GM19023 (cell line): Measurements from ENCODE around the gene NOS2.
"Not testable (repeated sequence)": the region's sequence is repeated elsewhere in the genome, so short reads cannot be mapped to it uniquely, and the experiment has no call there.

Experiments used
- ATAC-seq: cut with Tn5 transposase; IDR thresholded peaks from one replicate; pipeline ENCODE4 v1.9.1; 2021; ENCODE audit warnings: mild to moderate bottlenecking, moderate library complexity; ENCODE audit not compliant: unreplicated experiment

The NOS2 gene

GRCh38 chr17:27792095-27792494 is 8.2 kb downstream of the NOS2 start:
- ATAC-seq, result no peak

GRCh38 chr17:27788919-27789318 is 11.4 kb downstream of the NOS2 start:
- no peak for ATAC-seq

GRCh38 chr17:27783440-27784350 is 16.6 kb downstream of the NOS2 start:
- ATAC-seq, result no peak

- no peak for ATAC-seq
These were observed 17.5 kb downstream of the NOS2 start for GRCh38 chr17:27782791-27783206.

GRCh38 chr17:27780828-27781404 is 19.4 kb downstream of the NOS2 start:
- ATAC-seq, result no peak

GRCh38 chr17:27780092-27780827 is 20.1 kb downstream of the NOS2 start:
- no peak for ATAC-seq

DNA sequence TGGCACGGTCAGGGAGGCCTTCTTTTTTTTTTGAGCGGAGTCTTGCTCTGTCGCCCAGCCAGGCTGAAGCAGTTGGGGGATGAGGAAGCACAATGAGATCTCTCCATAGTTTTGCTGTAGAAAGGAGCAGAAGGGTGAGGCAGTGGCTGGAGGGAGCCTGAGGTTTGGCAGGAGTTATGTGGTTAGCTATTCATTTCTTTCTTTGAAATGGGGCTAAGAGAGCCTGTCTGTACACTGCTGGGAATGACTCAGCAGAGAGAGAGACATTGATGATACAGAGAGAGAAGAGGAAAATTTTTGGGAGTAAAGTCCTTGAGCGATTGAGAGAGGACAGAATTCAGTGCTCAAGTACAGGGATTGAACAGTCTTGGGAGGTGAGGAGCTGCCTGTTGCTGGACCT is 22.1 kb downstream of the NOS2 start:
- ATAC-seq, result no peak

GRCh38 chr17:27776882-27777624 is 23.3 kb downstream of the NOS2 start:
- no peak for ATAC-seq

DNA sequence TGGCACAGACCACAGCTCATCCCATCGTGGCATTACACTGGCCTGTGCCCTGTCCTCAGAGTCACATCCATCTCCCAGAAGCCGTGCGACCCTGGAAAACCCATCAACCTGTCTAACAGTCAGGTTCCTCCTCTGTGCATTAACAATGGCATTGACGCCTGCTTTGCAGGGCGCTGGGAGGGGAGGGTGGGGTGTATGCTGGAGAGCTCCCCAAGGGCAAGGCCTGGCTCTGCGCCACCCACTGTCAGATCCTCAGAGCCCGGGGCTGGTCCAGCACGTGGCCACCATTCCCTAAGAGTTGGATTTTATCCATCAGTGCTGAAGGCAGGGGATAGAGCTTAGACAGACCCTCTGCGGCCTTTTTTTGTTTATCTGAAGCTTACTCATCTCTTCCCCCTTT is 28.7 kb downstream of the NOS2 start:
- ATAC-seq, result no peak

- ATAC-seq, result no peak
These were observed 29.5 kb downstream of the NOS2 start for GRCh38 chr17:27770877-27771276.

DNA sequence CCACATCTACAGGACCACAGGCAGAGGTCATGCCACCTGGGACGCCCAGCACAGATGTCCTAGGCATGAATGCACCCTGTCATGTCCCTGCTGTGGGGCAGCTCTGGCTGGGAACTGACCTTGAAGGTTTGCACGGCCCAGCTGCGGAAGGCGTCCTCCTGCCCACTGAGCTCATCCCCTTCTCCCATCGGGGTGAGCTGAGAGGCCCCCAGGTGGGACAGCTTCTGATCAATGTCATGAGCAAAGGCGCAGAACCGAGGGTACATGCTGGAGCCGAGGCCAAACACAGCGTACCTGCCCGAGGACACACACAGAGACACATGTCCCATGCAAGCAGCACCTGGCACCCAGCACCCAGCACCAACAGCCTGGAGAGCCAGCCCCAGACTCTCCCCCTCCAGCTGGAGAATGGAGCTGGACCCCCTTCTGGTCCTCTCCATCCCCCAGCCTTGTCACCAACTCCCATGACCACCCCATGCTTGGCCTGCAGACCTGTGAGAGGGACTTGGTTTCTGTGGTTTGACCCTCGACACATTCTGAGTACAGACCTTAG is 31.4 kb downstream of the NOS2 start:
- no peak for ATAC-seq

GRCh38 chr17:27766438-27766837 is 33.9 kb downstream of the NOS2 start:
- no peak for ATAC-seq

DNA sequence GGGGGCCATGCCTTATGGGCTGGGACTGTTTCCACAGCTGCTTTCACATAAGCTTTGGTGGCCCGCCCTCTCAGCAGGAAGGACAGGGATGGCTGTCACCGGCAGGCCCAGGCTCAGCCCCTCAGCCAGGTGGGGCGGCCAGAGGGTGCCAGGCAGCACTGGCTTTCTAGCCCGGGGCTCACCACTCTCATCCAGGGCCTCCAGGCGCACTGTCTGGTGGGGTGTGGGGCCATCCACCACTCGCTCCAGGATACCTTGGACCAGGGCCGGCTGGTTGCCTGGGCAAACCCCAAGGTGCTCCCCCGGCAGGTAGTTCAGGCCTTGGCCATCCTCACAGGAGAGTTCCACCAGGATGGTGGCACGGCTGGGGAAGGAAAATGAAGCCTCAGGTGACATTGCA is 35.0 kb downstream of the NOS2 start:
- no peak for ATAC-seq

- no peak for ATAC-seq
These were observed 35.7 kb downstream of the NOS2 start for GRCh38 chr17:27764589-27764988.

DNA sequence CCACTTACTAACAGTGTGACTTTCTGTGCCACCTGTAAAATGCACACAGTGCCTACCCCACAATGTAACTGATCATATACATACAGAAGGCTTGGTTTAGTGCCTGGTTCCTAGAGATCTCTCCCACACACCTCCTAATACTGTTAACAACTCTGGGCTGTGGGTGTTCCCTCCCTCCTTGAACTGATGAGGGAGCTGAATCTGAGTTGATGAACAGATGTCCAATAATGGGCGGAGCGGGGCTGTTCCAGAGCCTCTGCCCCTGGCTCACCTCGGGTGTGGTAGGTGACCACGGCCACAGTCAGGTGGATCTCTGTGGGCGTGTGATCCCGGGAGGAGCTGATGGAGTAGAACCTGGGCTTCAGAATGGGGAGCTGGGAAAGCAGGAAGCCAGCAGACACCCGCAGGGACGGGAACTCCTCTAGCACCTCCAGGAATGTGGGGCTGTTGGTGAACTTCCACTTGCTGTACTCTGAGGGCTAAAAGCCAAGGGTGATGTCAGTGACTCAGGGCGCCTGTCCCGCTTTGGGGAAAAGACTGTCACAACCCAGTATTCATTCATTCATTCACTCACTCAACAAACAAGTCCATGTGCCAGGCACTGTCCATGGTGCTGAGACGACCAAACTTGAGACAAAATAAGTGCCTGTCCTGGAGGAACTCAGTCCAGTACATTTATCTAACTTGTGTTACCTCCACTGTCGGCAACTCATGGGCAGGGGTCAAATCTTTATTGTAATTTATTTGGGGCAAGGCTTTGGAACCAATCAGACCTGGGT is 37.6 kb downstream of the NOS2 start:
- ATAC-seq, result no peak

GRCh38 chr17:27760931-27761330 is 39.4 kb downstream of the NOS2 start:
- not testable (repeated sequence) for ATAC-seq

DNA sequence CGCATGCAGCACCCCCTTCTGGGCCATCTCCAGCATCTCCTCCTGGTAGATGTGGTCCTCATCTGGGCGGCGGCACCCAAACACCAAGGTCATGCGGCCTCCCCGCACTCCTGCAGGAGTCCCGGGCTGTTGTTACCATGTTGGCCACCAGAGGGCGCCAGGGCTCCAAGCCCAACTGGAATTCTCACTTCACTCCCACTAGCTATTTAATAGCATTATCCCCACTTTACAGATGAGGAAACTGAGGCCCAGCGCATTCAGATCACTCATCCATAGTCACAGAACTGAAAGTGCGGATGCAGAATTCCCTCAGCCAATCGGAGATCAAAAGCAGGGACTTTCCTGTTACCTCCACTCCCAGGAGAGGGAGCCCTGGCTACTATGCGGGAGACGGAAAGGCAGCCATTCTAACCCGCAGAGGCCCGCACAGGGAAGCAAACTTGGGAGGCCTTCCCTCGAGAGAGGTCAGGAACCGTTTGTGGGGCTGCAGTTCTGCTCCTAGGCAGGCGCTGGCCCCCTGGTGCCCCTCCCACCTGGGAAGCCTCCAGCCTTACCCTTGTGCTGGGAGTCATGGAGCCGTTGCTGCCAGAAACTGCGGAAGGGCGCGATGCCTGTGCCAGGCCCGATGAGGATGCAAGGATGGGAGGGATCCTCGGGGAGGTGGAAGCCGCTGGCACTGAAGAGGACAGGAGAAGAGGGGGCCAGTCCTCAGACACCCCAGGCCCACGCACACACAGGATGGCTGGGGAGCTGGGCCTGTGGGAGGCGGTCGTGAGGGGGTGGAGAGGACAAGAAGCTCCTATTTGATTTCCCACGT is 40.1 kb downstream of the NOS2 start:
- ATAC-seq, result no peak

DNA sequence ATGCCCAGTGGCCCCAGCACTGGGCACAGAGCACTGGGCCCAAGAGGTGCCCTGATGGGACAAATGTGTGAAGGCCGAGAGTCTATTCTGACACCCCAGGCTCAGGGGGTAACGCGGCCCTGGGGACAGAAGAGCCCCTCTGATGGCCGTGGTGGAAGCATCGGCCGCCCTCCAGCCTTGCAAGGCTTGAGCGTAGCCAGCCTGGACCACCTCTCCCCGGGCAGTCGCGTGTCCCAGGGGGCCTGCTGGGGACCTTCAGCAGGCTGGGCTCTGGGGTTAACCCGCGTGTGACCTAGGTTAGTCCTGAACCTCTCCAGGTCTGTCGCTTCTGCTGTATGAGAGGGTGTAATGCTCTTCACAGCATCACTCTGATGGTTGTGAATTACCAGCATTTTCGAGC is 40.8 kb downstream of the NOS2 start:
- ATAC-seq, result no peak
